Loucy (cell line): Measurements from ENCODE around the gene ARFRP1.

Source experiments
- H2AFZ ChIP-seq: fragments of 200-600 bp; sonication (generic); 2 replicates; pipeline ENCODE4 v1.6.0; 2016; ENCODE audit warnings: antibody characterized with exemption, mild to moderate bottlenecking, low read length, moderate library complexity
- H3F3A ChIP-seq: fragments of 200-600 bp; 2 replicates; pipeline ENCODE4 v1.6.0; 2016; ENCODE audit warnings: antibody characterized with exemption, low read depth, mild to moderate bottlenecking
- H3K27me3 ChIP-seq: fragments of 200-600 bp; sonication (generic); 2 replicates; pipeline ENCODE4 v1.6.1; 2014; ENCODE audit warnings: low read length, mild to moderate bottlenecking; ENCODE audit not compliant: insufficient read depth, poor library complexity, severe bottlenecking
- H3K36me3 ChIP-seq: fragments of 200-600 bp; sonication (generic); 2 replicates; pipeline ENCODE4 v1.6.1; 2016; ENCODE audit warnings: low read length; ENCODE audit not compliant: insufficient read depth
- H3K4me1 ChIP-seq: fragments of 200-600 bp; sonication (generic); 2 replicates; pipeline ENCODE4 v1.5.1; 2014; ENCODE audit warnings: low read length, mild to moderate bottlenecking; ENCODE audit not compliant: insufficient read depth, poor library complexity, severe bottlenecking
- H3K4me2 ChIP-seq: fragments of 200-600 bp; sonication (generic); 2 replicates; pipeline ENCODE4 v1.6.0; 2014; ENCODE audit warnings: antibody characterized with exemption, low read length, low read depth, mild to moderate bottlenecking; ENCODE audit not compliant: poor library complexity, severe bottlenecking
- H3K4me3 ChIP-seq: fragments of 200-600 bp; sonication (generic); 2 replicates; pipeline ENCODE4 v1.5.1; 2014; ENCODE audit warnings: low read length, mild to moderate bottlenecking, mixed read lengths; ENCODE audit not compliant: poor library complexity, severe bottlenecking
- H3K79me2 ChIP-seq: fragments of 200-600 bp; sonication (generic); 2 replicates; pipeline ENCODE4 v1.6.1; 2014; ENCODE audit warnings: low read length; ENCODE audit not compliant: insufficient read depth
- H3K9ac ChIP-seq: fragments of 200-600 bp; sonication (generic); 2 replicates; pipeline ENCODE4 v1.6.0; 2014; ENCODE audit warnings: mild to moderate bottlenecking, low read depth, low read length, moderate library complexity; ENCODE audit not compliant: poor library complexity, severe bottlenecking
- H3K9me2 ChIP-seq: fragments of 200-600 bp; sonication (generic); replicated peaks from 2 replicates; pipeline ENCODE4 v1.6.1; 2016; ENCODE audit warnings: low read depth, low read length, mixed read lengths
- H3K9me3 ChIP-seq: fragments of 200-600 bp; sonication (generic); 2 replicates; pipeline ENCODE4 v1.6.1; 2014; ENCODE audit warnings: mild to moderate bottlenecking, antibody characterized with exemption, low read length, low read depth; ENCODE audit not compliant: insufficient read depth
- H4K20me1 ChIP-seq: fragments of 200-600 bp; sonication (generic); 2 replicates; pipeline ENCODE4 v1.6.0; 2014; ENCODE audit warnings: antibody characterized with exemption, low read length, mild to moderate bottlenecking; ENCODE audit not compliant: insufficient read depth, poor library complexity, severe bottlenecking
- CTCF ChIP-seq: fragments of 200-600 bp; sonication (generic); conservative IDR thresholded peaks from 2 replicates; pipeline ENCODE4 v1.5.1; 2014; ENCODE audit warnings: mild to moderate bottlenecking, antibody characterized with exemption, low read length
- EZH2phosphoT487 ChIP-seq: fragments of 200-600 bp; IDR thresholded peaks from 2 replicates; pipeline ENCODE4 v1.6.1; 2018; ENCODE audit warnings: antibody characterized with exemption, mild to moderate bottlenecking, moderate library complexity, borderline replicate concordance

Gene ARFRP1

DNA sequence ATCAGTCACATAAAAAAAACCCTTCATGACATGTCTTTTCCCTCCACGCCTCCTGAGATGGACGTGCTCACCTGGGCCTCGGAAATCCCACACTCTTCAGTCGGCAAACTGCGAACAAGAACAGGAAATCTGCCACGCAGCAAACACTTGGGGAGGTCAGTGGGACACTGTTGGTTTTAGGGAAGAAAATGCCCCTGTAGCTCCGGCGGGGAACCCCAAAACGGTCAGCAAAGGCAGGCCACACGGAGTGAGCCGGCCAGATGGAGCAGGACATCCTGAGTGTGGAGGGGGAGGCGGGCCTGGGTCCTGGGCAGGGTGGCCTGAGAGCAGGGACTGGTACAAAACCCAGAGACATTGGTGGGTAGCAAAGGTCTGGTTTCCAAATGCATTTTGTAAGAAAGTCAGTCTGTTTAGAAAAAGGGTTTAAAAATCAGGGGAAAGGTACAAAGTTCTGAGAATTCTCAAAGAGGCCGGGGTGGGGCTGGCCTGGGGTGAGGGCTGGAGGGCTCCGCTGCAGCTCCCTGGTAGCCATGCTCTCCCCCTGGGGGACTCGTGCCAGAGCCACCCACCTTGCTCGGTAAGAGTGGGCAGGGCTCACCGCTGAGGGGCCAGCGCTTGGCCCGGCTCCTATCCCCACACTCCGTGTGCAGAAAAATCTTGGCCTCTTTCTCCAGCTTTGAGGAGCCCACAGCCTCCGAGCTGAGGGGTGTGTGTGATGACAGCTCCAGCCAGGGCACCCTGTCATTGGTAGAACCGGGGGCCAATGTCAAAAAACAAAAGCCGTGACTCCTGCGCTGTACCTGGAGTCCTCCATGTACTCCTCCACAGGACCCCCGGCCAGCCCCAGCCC is 37.0 kb upstream of the ARFRP1 start:
- Histone ChIP-seq H3K79me2 (peaks cover 20% of the 10 kb centered on the region), H3K27me3 (no peaks in the 10 kb centered on the region), H2AFZ (no peak overlapping the region), H3K4me2 (no peak overlapping the region), H4K20me1 (peaks cover 16% of the 10 kb centered on the region), H3F3A (0 out of 2 replicates have a peak, but pooled peaks cover 7% of the 10 kb centered on the region), H3K4me1 (peaks cover 14% of the 10 kb centered on the region), H3K9me3 (no peaks in the 10 kb centered on the region), H3K4me3 (no peak overlapping the region), H3K36me3 (peaks cover 13% of the 10 kb centered on the region; the same call in 1 of the 2 replicates), H3K9ac (no peak overlapping the region), H3K9me2 (no peaks in the 10 kb centered on the region)
- no peak for TF ChIP-seq CTCF
- TF ChIP-seq EZH2phosphoT487 = no peak

GRCh38 chr20:63744158-63744557 is 36.4 kb upstream of the ARFRP1 start:
- Histone ChIP-seq H3K4me2 (no peak overlapping the region), H4K20me1 (peaks cover 17% of the 10 kb centered on the region), H3K36me3 (peaks cover 13% of the 10 kb centered on the region; the same call in 1 of the 2 replicates), H3K9me3 (no peaks in the 10 kb centered on the region), H3K4me3 (no peak overlapping the region), H3K9ac (no peak overlapping the region), H3K79me2 (peaks cover 20% of the 10 kb centered on the region), H2AFZ (no peak overlapping the region), H3K27me3 (no peaks in the 10 kb centered on the region), H3K4me1 (peaks cover 10% of the 10 kb centered on the region), H3F3A (0 out of 2 replicates have a peak, but pooled peaks cover 7% of the 10 kb centered on the region), H3K9me2 (no peaks in the 10 kb centered on the region)
- no peak for TF ChIP-seq EZH2phosphoT487
- no peak for TF ChIP-seq CTCF

DNA sequence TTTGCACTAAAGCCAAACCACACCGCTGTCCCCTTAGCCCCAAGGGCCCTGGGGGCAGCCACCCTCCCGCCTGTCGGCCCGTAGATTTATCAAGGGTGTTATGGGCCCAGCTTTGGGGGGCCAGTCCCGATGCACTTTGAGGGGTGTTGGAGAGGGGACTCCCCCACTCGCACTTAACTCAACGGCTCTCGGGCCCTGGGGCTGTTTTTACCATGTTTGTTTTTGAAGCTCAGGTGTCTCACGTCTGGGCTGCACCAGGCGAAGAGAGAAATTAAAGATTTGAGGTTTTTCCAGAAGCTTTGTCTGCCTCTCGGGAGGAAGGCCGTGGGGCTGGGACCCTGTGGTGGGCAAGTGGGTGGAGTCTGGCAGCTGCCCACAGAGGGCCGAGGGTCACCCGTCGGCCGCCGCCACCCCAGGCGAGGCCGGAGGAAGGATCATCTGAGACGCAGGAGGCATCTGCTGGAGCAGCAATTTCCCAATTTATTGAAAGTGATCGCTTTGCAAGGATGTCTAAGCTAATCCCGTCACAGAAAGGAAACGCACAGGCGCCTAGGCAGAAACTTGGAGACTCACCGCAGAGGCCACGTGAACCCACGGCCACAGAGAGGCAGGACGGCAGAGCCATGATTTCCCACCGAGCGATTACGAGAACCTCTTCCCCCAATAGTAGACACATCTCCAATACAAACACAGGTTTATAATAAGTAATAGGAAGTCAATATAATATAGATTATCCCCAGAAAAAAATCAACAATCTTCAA is 35.6 kb upstream of the ARFRP1 start:
- TF ChIP-seq EZH2phosphoT487 (no peak), CTCF (no peak)
- Histone ChIP-seq H3K4me2 (no peak overlapping the region), H3K9me3 (no peaks in the 10 kb centered on the region), H3K9me2 (no peaks in the 10 kb centered on the region), H2AFZ (no peak overlapping the region), H3K27me3 (no peaks in the 10 kb centered on the region), H3K4me3 (no peak overlapping the region), H3K36me3 (peaks cover 13% of the 10 kb centered on the region; the same call in 1 of the 2 replicates), H3K9ac (no peak overlapping the region), H3K4me1 (peaks cover 12% of the 10 kb centered on the region), H3K79me2 (peaks cover 24% of the 10 kb centered on the region), H4K20me1 (peaks cover 24% of the 10 kb centered on the region), H3F3A (0 out of 2 replicates have a peak, but pooled peaks cover 7% of the 10 kb centered on the region)
